ENCODE measurements around the gene SIRT2. TPM values are rescaled to one million over a fixed set of nuclear protein-coding genes. Genes with fewer than 3 reads are reported as not detected.

The SIRT2 gene
- total and polyA plus RNA-seq, 2 experiments from 2014 or later: 41.3 to 64.4 TPM

- Histone ChIP-seq H3K27ac (no peak overlapping the region), H3K27me3 (replicated peaks; ENCODE audit: insufficient read depth) (no peaks in the 10 kb centered on the region), H4K20me1 (ENCODE audit: insufficient read depth) (no peaks in the 10 kb centered on the region), H3K9me2 (ENCODE audit: insufficient read depth) (no peaks in the 10 kb centered on the region), H2AFZ (no peak overlapping the region), H3K79me2 (ENCODE audit: insufficient read depth) (no peaks in the 10 kb centered on the region), H3K9me3 (ENCODE audit: low read depth) (no peaks in the 10 kb centered on the region), H3K4me1 (ENCODE audit: insufficient read depth) (no peaks in the 10 kb centered on the region), H3K9ac (no peak overlapping the region), H3K4me2 (ENCODE audit: unreplicated experiment) (no peak overlapping the region), H3K36me3 (ENCODE audit: low read depth) (no peaks in the 10 kb centered on the region), H3K4me3 (no peak overlapping the region), H3F3A (ENCODE audit: insufficient read depth) (no peaks in the 10 kb centered on the region)
- no peak for DNase-seq
- no peak for TF ChIP-seq EZH2phosphoT487 (IDR thresholded peaks at IDR 0.05; ENCODE audit: insufficient read depth, low read depth)
- no peak for TF ChIP-seq EZH2 (IDR thresholded peaks at IDR 0.05; ENCODE audit: insufficient read depth, poor library complexity, severe bottlenecking)
- 54 to 61% methylated on average over 8 to 9 of the region's 9 CpGs for WGBS, 2 experiments (ENCODE audit: low coverage in 1 of 2, low lambda C conversion rate in 2 of 2, missing lambda C conversion rate in 2 of 2)
- in situ Hi-C loops (cut with MboI): no loop called here
Observed at GRCh38 chr19:38917516-38917915, 18.1 kb upstream of the SIRT2 start.

- H2AFZ ChIP-seq: no peak overlapping the region
- H3K4me1 ChIP-seq (ENCODE audit: insufficient read depth): no peaks in the 10 kb centered on the region
- no peak overlapping the region for H3K27ac ChIP-seq
- no peaks in the 10 kb centered on the region for H3K27me3 ChIP-seq (replicated peaks; ENCODE audit: insufficient read depth)
- H3K79me2 ChIP-seq (ENCODE audit: insufficient read depth): no peaks in the 10 kb centered on the region
- DNase-seq: no peak
- TF ChIP-seq EZH2phosphoT487 (IDR thresholded peaks at IDR 0.05; ENCODE audit: insufficient read depth, low read depth): no peak
- TF ChIP-seq EZH2 (IDR thresholded peaks at IDR 0.05; ENCODE audit: insufficient read depth, poor library complexity, severe bottlenecking): no peak
- 95 to 96% methylated on average over 43 to 44 of the region's 44 CpGs for WGBS, 2 experiments (ENCODE audit: low coverage in 1 of 2, low lambda C conversion rate in 2 of 2, missing lambda C conversion rate in 2 of 2)
- no peaks in the 10 kb centered on the region for H3K36me3 ChIP-seq (ENCODE audit: low read depth)
- H4K20me1 ChIP-seq (ENCODE audit: insufficient read depth): no peaks in the 10 kb centered on the region
- H3K9me3 ChIP-seq (ENCODE audit: low read depth): no peaks in the 10 kb centered on the region
- H3F3A ChIP-seq (ENCODE audit: insufficient read depth): no peaks in the 10 kb centered on the region
- in situ Hi-C loops (cut with MboI): no loop called here
- H3K9me2 ChIP-seq (ENCODE audit: insufficient read depth): no peaks in the 10 kb centered on the region
- H3K4me3 ChIP-seq: no peak overlapping the region
- H3K4me2 ChIP-seq (ENCODE audit: unreplicated experiment): no peak overlapping the region
- H3K9ac ChIP-seq: no peak overlapping the region
Observed at GRCh38 chr19:38915329-38916321, 16.2 kb upstream of the SIRT2 start.

- no peak for TF ChIP-seq EZH2 (IDR thresholded peaks at IDR 0.05; ENCODE audit: insufficient read depth, poor library complexity, severe bottlenecking)
- TF ChIP-seq EZH2phosphoT487 (IDR thresholded peaks at IDR 0.05; ENCODE audit: insufficient read depth, low read depth): no peak
- Histone ChIP-seq H3K4me2 (ENCODE audit: unreplicated experiment) (no peak overlapping the region), H3K9me3 (ENCODE audit: low read depth) (no peaks in the 10 kb centered on the region), H3K4me3 (no peak overlapping the region), H3K27me3 (replicated peaks; ENCODE audit: insufficient read depth) (no peaks in the 10 kb centered on the region), H3K9me2 (ENCODE audit: insufficient read depth) (no peaks in the 10 kb centered on the region), H4K20me1 (ENCODE audit: insufficient read depth) (no peaks in the 10 kb centered on the region), H3K27ac (no peak overlapping the region), H2AFZ (no peak overlapping the region), H3K4me1 (ENCODE audit: insufficient read depth) (no peaks in the 10 kb centered on the region), H3F3A (ENCODE audit: insufficient read depth) (no peaks in the 10 kb centered on the region), H3K79me2 (ENCODE audit: insufficient read depth) (no peaks in the 10 kb centered on the region), H3K36me3 (ENCODE audit: low read depth) (no peaks in the 10 kb centered on the region), H3K9ac (no peak overlapping the region)
- no peak for DNase-seq
- WGBS, 2 experiments (ENCODE audit: low coverage in 1 of 2, low lambda C conversion rate in 2 of 2, missing lambda C conversion rate in 2 of 2): 84 to 86% methylated on average over 8 of the region's 8 CpGs
- in situ Hi-C loops (cut with MboI): no loop called here
Observed at GRCh38 chr19:38913958-38914357, 14.5 kb upstream of the SIRT2 start.

GRCh38 chr19:38912600-38913514 lies 13.4 kb upstream of the SIRT2 start:
- Histone ChIP-seq H3K79me2 (ENCODE audit: insufficient read depth) (no peaks in the 10 kb centered on the region), H3K9me3 (ENCODE audit: low read depth) (no peaks in the 10 kb centered on the region), H3K4me2 (ENCODE audit: unreplicated experiment) (no peak overlapping the region), H3K27ac (no peak overlapping the region), H3F3A (ENCODE audit: insufficient read depth) (no peaks in the 10 kb centered on the region), H3K9ac (no peak overlapping the region), H3K4me1 (ENCODE audit: insufficient read depth) (no peaks in the 10 kb centered on the region), H3K4me3 (no peak overlapping the region), H3K9me2 (ENCODE audit: insufficient read depth) (no peaks in the 10 kb centered on the region), H3K27me3 (replicated peaks; ENCODE audit: insufficient read depth) (no peaks in the 10 kb centered on the region), H4K20me1 (ENCODE audit: insufficient read depth) (no peaks in the 10 kb centered on the region), H2AFZ (no peak overlapping the region), H3K36me3 (ENCODE audit: low read depth) (no peaks in the 10 kb centered on the region)
- 68 to 78% methylated on average over 12 of the region's 12 CpGs for WGBS, 2 experiments (ENCODE audit: low coverage in 1 of 2, low lambda C conversion rate in 2 of 2, missing lambda C conversion rate in 2 of 2)
- TF ChIP-seq EZH2 (IDR thresholded peaks at IDR 0.05; ENCODE audit: insufficient read depth, poor library complexity, severe bottlenecking) (no peak), EZH2phosphoT487 (IDR thresholded peaks at IDR 0.05; ENCODE audit: insufficient read depth, low read depth) (no peak)
- no peak for DNase-seq
- in situ Hi-C loops (cut with MboI): no loop called here

Data from GM23248 (cell line).